HG03066 (cell line): ENCODE data around the gene MAN2A1.
A peak's percentile ranks its signal among the peaks of the same experiment; 100 is the strongest.
"Not testable (repeated sequence)": the region's sequence is repeated elsewhere in the genome, so short reads cannot be mapped to it uniquely, and the experiment has no call there.

Experiments
- ATAC-seq: cut with Tn5 transposase; IDR thresholded peaks from one replicate; pipeline ENCODE4 v1.9.1; 2021; ENCODE audit warnings: low read depth; ENCODE audit not compliant: unreplicated experiment

Gene MAN2A1

GRCh38 chr5:109805883-109806282 lies 116.2 kb downstream of the MAN2A1 start:
- peak; percentile 40 for ATAC-seq

GRCh38 chr5:109812698-109813097 lies 123.0 kb downstream of the MAN2A1 start:
- no peak for ATAC-seq

GRCh38 chr5:109816732-109817131 lies 127.0 kb downstream of the MAN2A1 start:
- no peak for ATAC-seq

GRCh38 chr5:109819878-109820277 lies 130.2 kb downstream of the MAN2A1 start:
- no peak for ATAC-seq

- no peak for ATAC-seq
Measured at GRCh38 chr5:109823597-109823996, 133.9 kb downstream of the MAN2A1 start.

GRCh38 chr5:109825450-109825849 lies 135.7 kb downstream of the MAN2A1 start:
- no peak for ATAC-seq

GRCh38 chr5:109826426-109826825 lies 136.7 kb downstream of the MAN2A1 start:
- ATAC-seq: no peak

GRCh38 chr5:109829331-109829730 lies 139.6 kb downstream of the MAN2A1 start:
- ATAC-seq: no peak

GRCh38 chr5:109830955-109831502 lies 141.3 kb downstream of the MAN2A1 start:
- no peak for ATAC-seq

GRCh38 chr5:109832207-109833188 lies 142.8 kb downstream of the MAN2A1 start:
- ATAC-seq: not testable (repeated sequence)

GRCh38 chr5:109833946-109834345 lies 144.2 kb downstream of the MAN2A1 start:
- ATAC-seq: no peak

- no peak for ATAC-seq
Measured at GRCh38 chr5:109836280-109836679, 146.6 kb downstream of the MAN2A1 start.

GRCh38 chr5:109837231-109837861 lies 147.6 kb downstream of the MAN2A1 start:
- no peak for ATAC-seq

- no peak for ATAC-seq
Measured at GRCh38 chr5:109838157-109838556, 148.4 kb downstream of the MAN2A1 start.

GRCh38 chr5:109844148-109844547 lies 154.4 kb downstream of the MAN2A1 start:
- ATAC-seq: no peak

GRCh38 chr5:109844695-109845094 lies 155.0 kb downstream of the MAN2A1 start:
- ATAC-seq: no peak

GRCh38 chr5:109848130-109848529 lies 158.4 kb downstream of the MAN2A1 start:
- ATAC-seq: no peak

- ATAC-seq: no peak
Measured at GRCh38 chr5:109849478-109850088, 159.9 kb downstream of the MAN2A1 start.

GRCh38 chr5:109852371-109853155 lies 162.8 kb downstream of the MAN2A1 start:
- ATAC-seq: no peak

- no peak for ATAC-seq
Measured at GRCh38 chr5:109853377-109853776, 163.7 kb downstream of the MAN2A1 start.
